Endothelial cell of umbilical vein (primary cell): ENCODE data around the gene GABPB2. TPM values are rescaled to one million over a fixed set of nuclear protein-coding genes. Genes with fewer than 3 reads are reported as not detected.

ENCODE experiments used
- BruUV-seq: library from RNA; stranded (reverse); fragments of 400-500 nt; replicated peaks from 2 replicates; lab custom pipeline; 2021; lab: Mats Ljungman, UMichigan
- CTCF ChIA-PET: fragments of 300-600, 350-600 bp; sonication (Branson Sonifier 250); formaldehyde crosslinking; loops from one replicate; lab custom pipeline; 2021; ENCODE audit warnings: antibody characterized with exemption, inconsistent platforms; lab: Charles Lee
- POLR2A ChIA-PET: fragments of 300-600, 350-600 bp; sonication (Branson Sonifier 250); formaldehyde crosslinking; loops from one replicate; lab custom pipeline; 2021; ENCODE audit warnings: antibody characterized with exemption, inconsistent platforms; lab: Charles Lee
- DNase-seq: peaks from one replicate; pipeline ENCODE4 v3.0.0-alpha.2; 2011; ENCODE audit warnings: low read depth, low spot score
- FAIRE-seq: peaks from 2 replicates; lab custom pipeline; 2011; peaks lifted over from hg19 to GRCh38; lab: Jason Lieb, UNC
- H2AFZ ChIP-seq: 2 replicates; pipeline ENCODE4 v1.6.0; 2012; ENCODE audit warnings: low read depth, low read length, control low read depth, inconsistent platforms
- H3K27ac ChIP-seq: 2 replicates; pipeline ENCODE4 v1.5.1; 2011; ENCODE audit warnings: low read depth, mild to moderate bottlenecking, control low read depth, low read length, moderate library complexity; ENCODE audit not compliant: insufficient read depth
- H3K27me3 ChIP-seq, 2 experiments: 2 replicates each; pipeline versions ENCODE4 v1.6.0 to v1.6.1; 2011; ENCODE audit warnings: low read length in 2 of 2, mixed read lengths in 1 of 2; ENCODE audit not compliant: control insufficient read depth in 2 of 2, insufficient read depth in 2 of 2
- H3K36me3 ChIP-seq, 2 experiments: 2 replicates in 1 of 2; 3 replicates in 1 of 2; pipeline ENCODE4 v1.5.1; 2011; ENCODE audit warnings: low read length in 2 of 2, mild to moderate bottlenecking in 1 of 2, moderate library complexity in 1 of 2; ENCODE audit not compliant: control insufficient read depth in 2 of 2, insufficient read depth in 2 of 2; ENCODE audit errors: extremely low read depth in 1 of 2
- H3K4me1 ChIP-seq: 3 replicates; pipeline ENCODE4 v1.5.1; 2011; ENCODE audit warnings: mild to moderate bottlenecking, low read length; ENCODE audit not compliant: control insufficient read depth, insufficient read depth; ENCODE audit errors: extremely low read depth
- H3K4me2 ChIP-seq: 2 replicates; pipeline ENCODE4 v1.6.1; 2011; ENCODE audit warnings: low read length, control low read depth, mixed read lengths; ENCODE audit not compliant: insufficient read depth
- H3K4me3 ChIP-seq, 3 experiments: fragments of 200-600 bp in 1 of 3; sonication (generic), shearing (Covaris generic) in 1 of 3; replicated peaks in 1 of 3; 2 replicates each; pipeline ENCODE4 v1.5.1; 2011 to 2016; ENCODE audit warnings: control low read depth in 3 of 3, low read length in 3 of 3, mild to moderate bottlenecking in 2 of 3, inconsistent platforms in 1 of 3, low read depth in 1 of 3, moderate library complexity in 1 of 3; ENCODE audit not compliant: insufficient read depth in 1 of 3
- H3K79me2 ChIP-seq: 2 replicates; pipeline ENCODE4 v1.6.0; 2012; ENCODE audit warnings: low read length, inconsistent platforms; ENCODE audit not compliant: control insufficient read depth, insufficient read depth
- H3K9ac ChIP-seq: replicated peaks from 2 replicates; pipeline ENCODE3; 2011; ENCODE audit warnings: low read length, control low read depth; ENCODE audit not compliant: insufficient read depth; ENCODE audit errors: extremely low read depth
- H3K9me1 ChIP-seq: replicated peaks from 3 replicates; pipeline ENCODE4 v1.6.0; 2011; ENCODE audit warnings: mild to moderate bottlenecking, low read length; ENCODE audit not compliant: control insufficient read depth, insufficient read depth; ENCODE audit errors: extremely low read depth
- H3K9me3 ChIP-seq: replicated peaks from 2 replicates; pipeline ENCODE4 v1.5.1; 2012; ENCODE audit warnings: low read length, inconsistent platforms; ENCODE audit not compliant: control insufficient read depth, insufficient read depth
- H4K20me1 ChIP-seq: replicated peaks from 2 replicates; pipeline ENCODE3; 2011; ENCODE audit warnings: mild to moderate bottlenecking, low read length; ENCODE audit not compliant: control insufficient read depth, insufficient read depth; ENCODE audit errors: extremely low read depth
- FOS ChIP-seq: IDR thresholded peaks from 2 replicates; pipeline ENCODE4 v1.6.1; 2011; ENCODE audit warnings: mild to moderate bottlenecking, low read length, moderate library complexity, borderline replicate concordance; ENCODE audit not compliant: insufficient read depth
- JUN ChIP-seq: IDR thresholded peaks from 2 replicates; pipeline ENCODE4 v1.6.1; 2011; ENCODE audit warnings: borderline replicate concordance, low read depth; ENCODE audit not compliant: insufficient read length, insufficient read depth
- dilution Hi-C: fragments of 300-500 bp; cut with MboI; formaldehyde crosslinking; loops from one replicate; pipeline ENCODE4 v1.15.0; 2019; ENCODE audit warnings: low sequenced_read_pairs; ENCODE audit not compliant: extremely low pct_ligation_motif_present
- intact Hi-C: fragments of 100-400 bp; cut with micrococcal nuclease; formaldehyde crosslinking; loops from one replicate; pipeline ENCODE4 v1.10.0; 2022
- polyA plus RNA-seq, 4 experiments: library from polyadenylated mRNA; depleted of rRNA in 3 of 4; stranded (reverse) in 3 of 4; unstranded in 1 of 4; fragments of >200 nt; gene quantifications; 2 replicates each; pipeline versions ENCODE4 v1.2.1 to v1.2.3, GENCODE V29; 2011 to 2012; ENCODE audit warnings: missing spikeins in 1 of 4
- total RNA-seq: library from RNA; stranded (reverse); gene quantifications from 2 replicates; pipeline ENCODE4 v1.2.3, GENCODE V29; 2021
- TF ChIP-seq, protein P1 (sequence below): IDR thresholded peaks from 2 replicates; pipeline ENCODE4 v1.6.1; 2011; ENCODE audit not compliant: insufficient read depth, insufficient read length
- TF ChIP-seq, protein P2 (sequence below), 2 donors: IDR thresholded peaks; 1 replicate in 1 of 2; 2 replicates in 1 of 2; pipeline ENCODE4 v1.5.1; 2011; ENCODE audit warnings: low read length in 2 of 2, mild to moderate bottlenecking in 2 of 2, moderate library complexity in 2 of 2, control low read depth in 1 of 2, inconsistent platforms in 1 of 2, low read depth in 1 of 2; ENCODE audit not compliant: insufficient read depth in 1 of 2; ENCODE audit errors: extremely low read depth in 1 of 2

GABPB2 gene
- total and polyA plus RNA-seq, 2 donors (not counting 3 experiments of a cell fraction or from before 2014, with no cell fraction given), result 2.6 to 4.3 TPM

DNA sequence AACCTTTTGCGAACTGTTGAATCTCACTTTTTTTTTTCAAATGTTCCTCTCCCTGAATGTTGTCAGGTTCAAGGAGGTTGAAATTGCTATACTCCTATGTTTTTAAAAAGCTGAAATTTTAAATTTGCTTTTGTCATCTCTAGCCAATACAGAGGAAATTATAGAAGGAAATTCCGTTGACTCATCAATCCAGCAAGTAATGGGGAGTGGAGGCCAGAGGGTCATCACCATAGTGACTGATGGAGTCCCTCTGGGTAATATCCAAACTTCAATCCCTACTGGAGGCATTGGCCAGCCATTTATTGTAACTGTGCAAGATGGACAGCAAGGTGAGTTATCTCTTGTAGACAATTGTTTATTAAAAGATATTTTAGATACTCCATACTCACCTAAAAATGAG is 36.3 kb downstream of the GABPB2 start:
- Histone ChIP-seq H3K79me2 (no peaks in the 10 kb centered on the region), H3K9ac (no peak overlapping the region), H3K36me3 (no peaks in the 10 kb centered on the region), H3K4me2 (peak overlapping the region; percentile 68), H3K4me3 (no peak overlapping the region), H3K27ac (peak overlapping the region; percentile 38), H3K4me1 (peaks cover 10% of the 10 kb centered on the region), H4K20me1 (no peaks in the 10 kb centered on the region), H3K9me3 (no peaks in the 10 kb centered on the region), H2AFZ (no peak overlapping the region), H3K9me1 (no peaks in the 10 kb centered on the region), H3K27me3 (no peaks in the 10 kb centered on the region)
- DNase-seq, result peak; percentile 73
- intact Hi-C loops, result loop anchor here (2.0 to 10.0 kb wide), 2 partner anchors 40 to 238 kb away; partner anchors contain the start of genes RFX5 and SEMA6C
- dilution Hi-C loops, result no loop called here
- ChIA-PET POLR2A (interaction anchor here (0.7 kb wide), 1 partner anchor 599 kb away, joined by 4 read pairs; the partner anchor contains the start of gene ECM1), CTCF (interaction anchor here (0.9 to 12.7 kb wide), 4 partner anchors 41 to 145 kb away, joined by 3 to 623 read pairs (median 3); partner anchors contain the start of genes MINDY1 and TNFAIP8L2)
- peak; percentile 91 for FAIRE-seq
- BruUV-seq, result no TSS peak
- TF ChIP-seq, protein P1, sequence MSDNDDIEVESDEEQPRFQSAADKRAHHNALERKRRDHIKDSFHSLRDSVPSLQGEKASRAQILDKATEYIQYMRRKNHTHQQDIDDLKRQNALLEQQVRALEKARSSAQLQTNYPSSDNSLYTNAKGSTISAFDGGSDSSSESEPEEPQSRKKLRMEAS, result no peak
- TF ChIP-seq JUN (peak; percentile 64), FOS (peak; percentile 67)
- TF ChIP-seq, protein P2, sequence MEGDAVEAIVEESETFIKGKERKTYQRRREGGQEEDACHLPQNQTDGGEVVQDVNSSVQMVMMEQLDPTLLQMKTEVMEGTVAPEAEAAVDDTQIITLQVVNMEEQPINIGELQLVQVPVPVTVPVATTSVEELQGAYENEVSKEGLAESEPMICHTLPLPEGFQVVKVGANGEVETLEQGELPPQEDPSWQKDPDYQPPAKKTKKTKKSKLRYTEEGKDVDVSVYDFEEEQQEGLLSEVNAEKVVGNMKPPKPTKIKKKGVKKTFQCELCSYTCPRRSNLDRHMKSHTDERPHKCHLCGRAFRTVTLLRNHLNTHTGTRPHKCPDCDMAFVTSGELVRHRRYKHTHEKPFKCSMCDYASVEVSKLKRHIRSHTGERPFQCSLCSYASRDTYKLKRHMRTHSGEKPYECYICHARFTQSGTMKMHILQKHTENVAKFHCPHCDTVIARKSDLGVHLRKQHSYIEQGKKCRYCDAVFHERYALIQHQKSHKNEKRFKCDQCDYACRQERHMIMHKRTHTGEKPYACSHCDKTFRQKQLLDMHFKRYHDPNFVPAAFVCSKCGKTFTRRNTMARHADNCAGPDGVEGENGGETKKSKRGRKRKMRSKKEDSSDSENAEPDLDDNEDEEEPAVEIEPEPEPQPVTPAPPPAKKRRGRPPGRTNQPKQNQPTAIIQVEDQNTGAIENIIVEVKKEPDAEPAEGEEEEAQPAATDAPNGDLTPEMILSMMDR (IDR thresholded peaks at IDR 0.05; ENCODE audit: extremely low read depth in 1 of 2, insufficient read depth in 1 of 2, low read depth in 1 of 2, low read length in 2 of 2), result no peak
